Measurements from ENCODE around the gene CCL7.

Gene CCL7

DNA sequence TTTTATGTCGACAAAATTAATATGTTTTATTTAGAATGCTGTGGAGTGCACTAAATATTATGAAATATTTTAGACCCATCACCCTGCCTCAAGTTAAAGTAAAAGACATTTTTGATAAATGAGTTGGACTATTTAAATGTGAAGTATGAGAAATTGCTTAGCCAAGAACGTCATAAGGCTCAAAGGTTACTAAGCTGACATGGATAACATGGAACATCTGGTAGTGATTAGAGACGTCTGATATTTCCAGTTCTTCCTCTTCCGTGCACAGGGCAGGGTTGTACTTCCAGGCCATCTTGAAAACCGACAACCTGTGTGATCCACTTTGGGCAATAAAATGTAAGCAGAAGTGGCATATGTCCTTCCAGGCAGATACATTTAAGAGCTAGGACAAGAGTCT lies 42.1 kb downstream of the CCL7 start:
- FAIRE-seq = no peak
- no peak for DNase-seq (ENCODE audit: insufficient read length, low spot score)
- TF ChIP-seq POLR2A (IDR thresholded peaks at IDR 0.05; ENCODE audit: low read depth, low read length) = no peak

DNA sequence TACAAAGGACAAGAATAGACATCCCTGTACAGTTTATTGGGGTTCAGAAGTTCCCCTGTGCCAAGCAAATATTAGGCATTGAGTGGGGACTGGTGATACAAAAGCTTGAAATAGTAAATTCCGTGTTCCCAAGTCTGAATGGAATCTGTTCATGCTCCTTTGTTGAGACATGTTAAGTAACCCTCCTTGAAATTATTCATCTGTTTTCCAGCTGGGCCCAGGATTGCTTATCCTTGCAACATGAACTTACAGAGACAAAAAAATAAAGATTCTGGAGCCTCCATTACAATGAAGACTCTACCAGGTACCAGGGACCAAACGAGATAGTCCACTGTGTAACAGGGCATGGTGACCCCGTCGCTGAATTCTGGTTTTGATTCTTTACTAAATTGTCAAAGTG lies 43.1 kb downstream of the CCL7 start:
- DNase-seq (ENCODE audit: insufficient read length, low spot score) (no peak), FAIRE-seq (no peak)
- no peak for TF ChIP-seq POLR2A (IDR thresholded peaks at IDR 0.05; ENCODE audit: low read depth, low read length)

GRCh38 chr17:34314279-34314678 lies 44.3 kb downstream of the CCL7 start:
- FAIRE-seq (no peak), DNase-seq (ENCODE audit: insufficient read length, low spot score) (no peak)
- TF ChIP-seq POLR2A (IDR thresholded peaks at IDR 0.05; ENCODE audit: low read depth, low read length) = no peak

- no peak for TF ChIP-seq POLR2A (IDR thresholded peaks at IDR 0.05; ENCODE audit: low read depth, low read length)
- DNase-seq (ENCODE audit: insufficient read length, low spot score) (no peak), FAIRE-seq (no peak)
These were observed 48.5 kb downstream of the CCL7 start for GRCh38 chr17:34318474-34318873.

DNA sequence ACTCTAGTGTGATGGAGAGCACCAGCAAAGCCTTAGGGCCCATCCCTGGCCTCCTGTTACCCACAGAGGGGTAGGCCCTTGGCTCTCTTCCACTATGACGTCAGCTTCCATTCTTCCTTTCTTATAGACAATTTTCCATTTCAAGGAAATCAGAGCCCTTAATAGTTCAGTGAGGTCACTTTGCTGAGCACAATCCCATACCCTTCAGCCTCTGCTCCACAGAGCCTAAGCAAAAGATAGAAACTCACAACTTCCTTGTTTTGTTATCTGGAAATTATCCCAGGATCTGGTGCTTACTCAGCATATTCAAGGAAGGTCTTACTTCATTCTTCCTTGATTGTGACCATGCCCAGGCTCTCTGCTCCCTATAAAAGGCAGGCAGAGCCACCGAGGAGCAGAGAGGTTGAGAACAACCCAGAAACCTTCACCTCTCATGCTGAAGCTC lies 49.0 kb downstream of the CCL7 start, which contains the start of gene CCL8:
CCL8 (plus strand) TSS at position 397 of the 445 bp plus-strand sequence. CDS start 67 bp downstream, outside the sequence.
- FAIRE-seq = no peak
- TF ChIP-seq POLR2A (IDR thresholded peaks at IDR 0.05; ENCODE audit: low read depth, low read length) = no peak
- no peak for DNase-seq (ENCODE audit: insufficient read length, low spot score)

Measured in H54 (cell line).